EH (cell line): ENCODE measurements around the gene TMEM254.
"Not testable (repeated sequence)": the region's sequence is repeated elsewhere in the genome, so short reads cannot be mapped to it uniquely, and the experiment has no call there.

Experiments
- DNase-seq: peaks from one replicate; pipeline ENCODE4 v3.0.0-alpha.2; 2015; ENCODE audit warnings: low read depth

Gene TMEM254

GRCh38 chr10:80077869-80078447, 507 bp upstream of the TMEM254 start:
- no peak for DNase-seq

- DNase-seq, result no peak
Observed at GRCh38 chr10:80079312-80079719, 851 bp downstream of the TMEM254 start.

GRCh38 chr10:80081026-80081425, 2.6 kb downstream of the TMEM254 start:
- DNase-seq, result no peak

- DNase-seq, result no peak
Observed at GRCh38 chr10:80081801-80082750, 3.6 kb downstream of the TMEM254 start.

GRCh38 chr10:80090121-80090520, 11.7 kb downstream of the TMEM254 start:
- no peak for DNase-seq

- DNase-seq, result no peak
Observed at GRCh38 chr10:80094231-80094630, 15.8 kb downstream of the TMEM254 start.

- DNase-seq, result not testable (repeated sequence)
Observed at GRCh38 chr10:80098272-80098671, 19.8 kb downstream of the TMEM254 start.

- DNase-seq, result not testable (repeated sequence)
Observed at GRCh38 chr10:80099295-80099694, 20.8 kb downstream of the TMEM254 start.

- DNase-seq, result no peak
Observed at GRCh38 chr10:80100116-80100515, 21.7 kb downstream of the TMEM254 start.

- DNase-seq, result no peak
Observed at GRCh38 chr10:80100861-80101695, 22.6 kb downstream of the TMEM254 start.

GRCh38 chr10:80104066-80104926, 25.8 kb downstream of the TMEM254 start:
- DNase-seq, result peak; percentile 81

- no peak for DNase-seq
Observed at GRCh38 chr10:80108576-80109239, 30.2 kb downstream of the TMEM254 start.

GRCh38 chr10:80110986-80111385, 32.5 kb downstream of the TMEM254 start:
- DNase-seq, result no peak

GRCh38 chr10:80118669-80119068, 40.2 kb downstream of the TMEM254 start:
- DNase-seq, result no peak

GRCh38 chr10:80122110-80122710, 43.7 kb downstream of the TMEM254 start:
- DNase-seq, result no peak

GRCh38 chr10:80122746-80123145, 44.3 kb downstream of the TMEM254 start:
- DNase-seq, result peak; percentile 33

GRCh38 chr10:80126876-80127275, 48.4 kb downstream of the TMEM254 start:
- DNase-seq, result no peak

GRCh38 chr10:80131499-80131901, 53.0 kb downstream of the TMEM254 start:
- DNase-seq, result peak; percentile 32

GRCh38 chr10:80132299-80133139, 54.1 kb downstream of the TMEM254 start, which contains the start of gene PLAC9:
TSS of gene PLAC9 (plus strand) at chr10:80132730. CDS start at chr10:80132763, 33 bp downstream.
- DNase-seq, result peak; percentile 57
